HG03196 (cell line): ENCODE data around the gene CREB3.

Experiments used
- ATAC-seq: cut with Tn5 transposase; IDR thresholded peaks from one replicate; pipeline ENCODE4 v1.9.1; 2021; ENCODE audit not compliant: unreplicated experiment

CREB3 gene

GRCh38 chr9:35748242-35748857 is 15.9 kb downstream of the CREB3 start:
- ATAC-seq, result no peak

DNA sequence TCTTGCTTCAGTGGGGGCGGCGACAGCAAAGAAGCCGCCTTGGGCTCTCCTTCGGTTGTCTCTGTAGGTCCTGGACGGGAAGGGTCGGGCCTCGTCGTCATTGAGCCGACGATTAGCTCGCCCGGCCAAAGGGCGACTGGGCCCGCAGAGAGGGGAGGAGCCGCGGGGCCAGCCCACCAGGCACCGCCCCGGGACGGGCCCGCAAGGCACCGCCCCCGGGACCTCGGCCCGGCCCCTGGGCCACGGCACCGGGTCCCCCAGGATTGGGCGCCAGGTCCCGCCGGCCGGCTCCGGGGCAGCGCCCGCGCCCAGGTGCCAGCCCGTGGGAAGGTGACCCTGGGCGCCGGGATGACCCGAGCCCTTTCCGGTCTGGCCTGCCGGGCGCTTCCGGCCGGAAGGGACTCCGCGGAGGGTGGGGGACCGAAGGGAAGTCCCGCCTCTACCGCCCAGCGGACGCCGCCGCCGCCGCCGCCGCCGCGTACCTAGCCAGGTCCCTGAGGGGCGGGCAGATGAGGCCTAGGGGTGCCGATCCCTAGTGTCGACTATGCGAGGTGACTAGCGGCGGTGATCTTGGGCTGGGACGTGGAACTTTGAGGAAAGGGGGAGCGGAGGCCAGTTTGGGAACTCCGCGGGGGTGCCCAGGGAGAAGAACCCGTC is 16.5 kb downstream of the CREB3 start, which contains the start of the genes GBA2 and RGP1:
TSS of gene GBA2 (minus strand) at position 371 of the 657 bp plus-strand sequence. CDS start 524 bp downstream, outside the sequence.
TSS of gene RGP1 (plus strand) at position 430 of the 657 bp plus-strand sequence. CDS start 469 bp downstream, outside the sequence.
- ATAC-seq, result peak; percentile 66

- peak; percentile 25 for ATAC-seq
Measured at GRCh38 chr9:35749515-35750255, 17.2 kb downstream of the CREB3 start.

GRCh38 chr9:35750256-35750531 is 17.7 kb downstream of the CREB3 start:
- ATAC-seq, result no peak

GRCh38 chr9:35753466-35753865 is 21.0 kb downstream of the CREB3 start:
- ATAC-seq, result no peak

DNA sequence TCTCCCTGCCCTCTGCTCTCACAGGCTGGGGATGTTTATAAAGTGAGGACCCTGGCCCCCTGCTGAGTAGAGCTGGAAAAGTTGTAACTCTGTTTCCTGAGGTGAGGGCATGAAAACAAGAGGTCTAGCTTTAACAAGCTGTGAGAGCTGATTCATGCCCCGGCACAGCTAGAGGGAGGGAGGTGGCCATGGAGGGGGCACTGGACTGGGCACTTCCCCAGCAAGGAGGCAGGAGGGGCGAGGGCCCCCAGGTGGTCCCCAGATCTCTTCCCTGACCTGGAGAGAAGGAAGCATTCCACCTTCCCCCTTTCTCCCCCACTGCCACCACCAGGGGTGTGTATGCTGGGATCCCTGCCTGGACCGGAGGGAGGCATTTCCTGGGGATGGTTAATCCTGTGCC is 21.8 kb downstream of the CREB3 start, which contains the start of gene MSMP:
TSS of gene MSMP (minus strand) at position 13 of the 400 bp plus-strand sequence. CDS start 147 bp downstream, outside the sequence.
- no peak for ATAC-seq

DNA sequence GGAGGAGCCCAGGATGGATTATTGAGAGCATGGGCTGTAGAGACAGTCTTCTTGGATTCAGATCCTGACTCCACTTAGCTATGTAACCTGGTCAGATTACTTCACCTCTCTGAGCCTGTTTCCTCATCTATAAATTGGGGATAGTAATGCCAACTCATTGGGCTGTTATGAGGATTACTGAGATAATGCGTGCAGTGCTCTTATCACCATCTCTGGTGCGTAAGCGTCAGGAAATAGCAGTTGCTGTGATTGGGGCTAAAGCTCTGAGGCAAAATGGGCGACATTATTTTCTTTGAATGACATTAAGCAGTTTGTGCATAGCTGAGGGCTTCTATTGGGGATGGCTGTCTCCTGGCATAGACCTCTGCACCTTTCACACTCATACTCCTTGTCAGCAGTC is 22.6 kb downstream of the CREB3 start:
- ATAC-seq, result no peak

DNA sequence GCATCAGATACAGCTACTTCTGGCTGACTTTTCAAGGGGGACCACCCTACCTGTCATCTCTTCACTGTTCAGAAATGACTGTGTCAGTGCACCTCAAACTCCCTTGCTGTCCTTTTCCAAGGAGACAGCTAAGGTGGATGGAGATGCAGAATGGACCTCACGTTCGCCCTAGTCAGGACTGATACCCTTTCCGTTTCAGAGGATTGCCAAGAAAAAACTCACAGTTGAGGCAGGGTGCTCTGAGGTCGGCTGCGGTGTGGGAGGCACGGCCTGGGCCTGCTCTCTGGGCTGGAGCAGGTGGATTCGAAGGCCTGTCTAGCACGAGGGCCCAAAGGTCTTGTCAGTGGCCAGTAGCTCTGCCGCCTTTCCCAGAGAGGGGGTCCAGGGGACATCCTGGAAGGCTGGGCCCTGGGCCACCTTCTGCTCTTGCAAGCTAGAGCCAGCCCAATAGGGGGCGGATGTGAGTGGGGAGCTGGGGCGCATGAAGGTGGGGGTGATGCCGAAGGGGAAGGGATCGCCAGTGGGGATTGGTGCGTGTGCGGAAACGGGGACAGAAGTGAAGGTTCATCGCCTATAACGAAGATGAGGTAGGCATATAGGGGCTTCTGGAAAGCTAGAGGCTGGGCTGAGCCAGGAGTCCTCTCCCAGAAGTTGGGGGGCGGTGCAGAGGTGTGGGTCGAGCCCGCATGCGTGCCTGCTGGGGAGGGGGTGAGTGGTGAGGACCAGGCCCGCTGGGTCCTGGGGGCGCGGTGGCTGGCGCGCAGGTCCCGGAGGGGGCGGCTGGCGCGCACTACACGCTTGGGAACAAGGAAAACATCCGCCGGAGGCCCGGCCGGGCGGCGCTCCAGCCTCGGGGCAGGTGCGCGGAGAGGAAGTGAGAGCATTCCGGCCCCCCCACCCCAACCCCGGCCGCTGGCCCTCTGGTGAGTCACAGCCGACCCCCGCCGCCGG is 24.1 kb downstream of the CREB3 start:
- peak; percentile 54 for ATAC-seq

GRCh38 chr9:35757226-35757891 is 24.9 kb downstream of the CREB3 start:
- peak; percentile 39 for ATAC-seq

DNA sequence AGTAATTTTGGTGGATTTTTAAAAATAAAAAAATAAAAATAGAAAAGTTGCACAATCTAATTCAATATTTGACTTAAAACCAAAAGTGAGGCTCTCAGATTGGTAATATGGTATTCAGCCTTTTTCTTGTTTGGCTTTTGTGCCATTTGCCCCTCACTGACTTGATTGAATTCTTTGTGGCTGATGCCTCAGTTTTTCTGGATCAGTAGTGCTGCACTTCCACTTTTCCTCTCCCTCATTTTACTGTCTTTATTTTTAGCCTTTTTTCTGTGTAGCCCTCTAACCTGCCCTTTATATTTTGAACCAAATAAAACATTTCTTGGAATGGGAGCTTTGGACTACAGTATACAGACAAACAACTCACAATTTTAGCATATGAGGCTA is 25.4 kb downstream of the CREB3 start:
- ATAC-seq, result no peak

- ATAC-seq, result no peak
Measured at GRCh38 chr9:35758475-35759050, 26.1 kb downstream of the CREB3 start.

DNA sequence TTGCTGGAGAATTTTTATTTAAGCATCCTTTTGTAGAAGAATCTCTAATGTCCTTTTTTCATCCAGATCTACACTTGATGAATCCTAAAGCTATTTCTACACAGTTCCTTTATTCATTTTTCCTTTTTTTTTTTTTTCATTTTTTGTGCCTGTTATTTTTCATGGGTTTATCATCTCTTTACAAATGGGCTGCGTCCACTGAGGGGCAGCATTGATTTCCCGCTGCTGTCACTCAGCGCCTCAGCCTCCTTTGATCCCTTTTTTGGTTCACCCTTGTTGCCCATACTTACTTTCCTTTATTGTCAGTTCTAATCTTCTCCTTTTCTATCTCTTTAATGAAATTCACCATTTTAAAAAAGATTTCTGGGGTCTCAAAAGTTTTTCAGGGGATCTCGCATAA is 27.3 kb downstream of the CREB3 start:
- no peak for ATAC-seq

DNA sequence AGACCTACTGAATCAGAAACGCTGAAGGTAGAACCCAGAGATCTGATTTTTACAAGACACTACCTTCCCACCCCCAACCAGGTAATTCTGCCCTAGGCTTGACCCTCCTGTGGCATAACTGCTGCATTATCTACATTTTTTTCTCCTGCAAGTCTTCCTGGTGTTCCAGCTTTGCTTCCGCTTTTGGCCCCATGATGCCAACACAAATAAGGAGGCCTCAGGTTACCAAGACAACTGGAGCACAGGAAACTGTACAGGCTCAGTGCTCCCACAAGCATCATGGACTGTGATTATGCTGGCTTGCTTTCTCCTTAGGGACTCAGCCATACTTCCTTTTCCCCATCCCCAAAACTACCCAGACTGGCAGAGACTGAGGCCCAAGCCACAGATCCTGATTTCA is 28.2 kb downstream of the CREB3 start:
- ATAC-seq, result no peak

GRCh38 chr9:35763181-35763580 is 30.7 kb downstream of the CREB3 start:
- no peak for ATAC-seq

DNA sequence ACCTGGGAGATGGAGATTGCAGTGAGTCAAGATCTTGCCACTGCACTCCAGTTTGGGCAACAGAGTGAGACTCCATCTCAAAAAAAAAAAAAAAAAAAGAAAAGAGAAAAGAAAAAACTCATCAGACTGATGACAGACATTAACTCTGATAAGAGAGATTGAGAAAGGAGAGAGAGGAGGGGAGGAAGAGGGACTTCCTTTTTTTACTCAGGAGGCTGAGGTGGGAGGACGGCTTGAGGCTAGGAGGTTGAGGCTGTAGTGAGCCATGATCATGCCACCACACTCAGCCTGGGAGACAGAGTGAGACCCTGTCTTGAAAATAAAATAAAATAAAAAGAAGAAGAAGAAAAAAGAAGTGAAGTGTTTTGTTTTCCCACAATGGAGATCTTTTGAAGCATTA is 31.3 kb downstream of the CREB3 start:
- no peak for ATAC-seq

DNA sequence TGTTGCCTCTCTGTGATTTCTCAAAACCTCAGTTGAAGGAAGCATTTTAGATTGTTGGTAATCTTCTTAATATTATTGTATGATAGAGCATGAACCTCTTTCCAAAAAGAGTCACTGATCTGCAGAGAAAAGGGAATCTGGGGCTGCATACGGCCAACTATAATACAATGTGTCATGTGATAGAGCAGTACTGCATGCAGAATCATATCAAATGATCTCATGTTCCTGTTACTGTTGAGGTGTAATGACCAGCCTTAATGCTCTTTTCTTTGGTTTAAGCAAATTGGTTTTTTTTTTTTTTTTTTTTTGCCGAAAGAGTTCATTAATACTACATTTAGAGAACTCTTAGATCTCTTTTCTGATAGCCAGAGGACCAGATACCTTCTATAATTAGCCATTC is 34.5 kb downstream of the CREB3 start:
- no peak for ATAC-seq

DNA sequence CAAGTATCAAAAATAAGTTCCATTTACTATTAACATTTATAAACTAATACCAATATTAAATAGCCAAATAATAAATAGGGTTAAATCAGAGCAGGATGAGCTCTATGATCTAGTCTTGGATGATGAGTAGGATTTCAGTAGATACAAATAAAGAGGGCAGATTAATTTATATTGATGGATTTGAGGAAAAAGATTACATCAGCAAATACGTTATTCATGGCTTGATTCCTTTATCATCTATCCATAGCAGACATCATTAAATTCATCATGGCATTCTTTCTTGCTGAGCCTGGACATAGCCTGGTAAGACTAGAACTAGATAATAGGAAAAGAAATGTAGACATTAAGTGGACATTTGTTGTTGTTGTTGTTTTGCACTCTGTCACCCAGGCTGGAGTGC is 35.0 kb downstream of the CREB3 start:
- ATAC-seq, result no peak

GRCh38 chr9:35769763-35770162 is 37.3 kb downstream of the CREB3 start:
- no peak for ATAC-seq

DNA sequence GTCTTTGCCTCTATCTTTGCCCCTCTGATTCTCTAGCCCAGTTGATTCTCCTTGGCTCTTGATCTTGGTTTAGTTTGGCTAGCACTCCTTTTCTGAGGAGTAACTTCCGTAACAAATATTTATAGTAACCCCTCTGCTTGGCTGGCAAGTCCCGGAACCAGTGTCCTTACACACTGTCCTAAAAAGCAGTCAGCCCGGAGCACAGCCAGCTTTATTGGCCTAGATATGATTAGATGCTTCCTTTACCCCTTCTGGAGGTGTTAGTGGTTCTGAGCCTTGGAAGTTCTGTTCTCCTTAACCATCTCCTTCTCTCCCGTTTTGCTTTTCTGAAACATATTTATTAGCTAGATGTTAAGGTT is 38.6 kb downstream of the CREB3 start:
- no peak for ATAC-seq

DNA sequence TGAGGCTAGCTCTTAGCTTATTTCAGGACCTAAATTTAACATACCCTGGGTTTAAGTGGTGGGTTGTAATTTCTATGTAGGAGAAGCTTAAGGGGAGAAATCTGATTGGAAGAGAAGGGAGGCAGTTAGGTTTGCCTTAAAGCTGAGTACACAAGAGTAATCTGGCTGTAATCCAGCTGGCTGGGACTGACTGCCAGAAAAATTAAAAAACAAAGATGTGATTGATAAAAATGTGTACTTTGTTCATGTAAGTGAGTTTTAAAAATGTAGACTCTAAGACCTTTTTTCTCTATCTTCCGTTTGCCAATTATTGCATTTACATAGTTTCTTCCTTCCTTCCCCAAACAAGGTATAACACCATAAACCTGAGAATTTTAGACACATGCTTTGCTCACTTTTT is 39.1 kb downstream of the CREB3 start:
- no peak for ATAC-seq
